Liver (tissue), 9 donors: ENCODE data around the gene WDR5. TPM values are rescaled to one million over a fixed set of nuclear protein-coding genes. Genes with fewer than 3 reads are reported as not detected.

Experiments used
- DNase-seq: peaks from one replicate; pipeline ENCODE4 v3.0.0-alpha.2; 2017; ENCODE audit warnings: low spot score
- H3K27ac ChIP-seq, 2 donors: one replicate each; pipeline ENCODE4 v1.7.0; 2013; ENCODE audit warnings: inconsistent platforms in 2 of 2, low read length in 2 of 2, control low read depth in 1 of 2, low read depth in 1 of 2, mild to moderate bottlenecking in 1 of 2
- H3K27me3 ChIP-seq, 4 donors: one replicate each; pipeline versions ENCODE4 v1.6.1 to v1.7.0; 2013; ENCODE audit warnings: low read length in 3 of 4, inconsistent platforms in 1 of 4, mild to moderate bottlenecking in 1 of 4, moderate library complexity in 1 of 4; ENCODE audit not compliant: control insufficient read depth in 4 of 4, insufficient read depth in 4 of 4
- H3K36me3 ChIP-seq, 4 donors: one replicate each; pipeline versions ENCODE4 v1.6.1 to v1.7.0; 2013; ENCODE audit warnings: low read length in 3 of 4, mild to moderate bottlenecking in 3 of 4, low read depth in 1 of 4, moderate library complexity in 1 of 4; ENCODE audit not compliant: control insufficient read depth in 4 of 4, insufficient read depth in 3 of 4
- H3K4me1 ChIP-seq, 4 donors: one replicate each; pipeline versions ENCODE4 v1.6.1 to v1.7.0; 2013; ENCODE audit warnings: low read length in 3 of 4, mild to moderate bottlenecking in 3 of 4, moderate library complexity in 1 of 4; ENCODE audit not compliant: control insufficient read depth in 4 of 4, insufficient read depth in 4 of 4
- H3K4me3 ChIP-seq, 3 donors: one replicate each; pipeline versions ENCODE4 v1.6.1 to v1.7.0; 2013; ENCODE audit warnings: low read length in 3 of 3, control low read depth in 1 of 3, low read depth in 1 of 3, mild to moderate bottlenecking in 1 of 3
- H3K9ac ChIP-seq, 2 donors: one replicate each; pipeline ENCODE4 v1.7.0; 2013; ENCODE audit warnings: low read length in 2 of 2, mild to moderate bottlenecking in 2 of 2, moderate library complexity in 2 of 2, control low read depth in 1 of 2, low read depth in 1 of 2
- H3K9me3 ChIP-seq, 4 donors: one replicate each; pipeline versions ENCODE4 v1.6.1 to v1.7.0; 2013; ENCODE audit warnings: low read length in 3 of 4; ENCODE audit not compliant: control insufficient read depth in 4 of 4
- FOXA1 ChIP-seq: IDR thresholded peaks from 2 replicates; pipeline ENCODE4 v1.6.1; 2016; ENCODE audit warnings: antibody characterized with exemption
- FOXA2 ChIP-seq: IDR thresholded peaks from 2 replicates; pipeline ENCODE4 v1.6.1; 2016; ENCODE audit warnings: antibody characterized with exemption
- GABPA ChIP-seq, 2 donors: IDR thresholded peaks in 1 of 2; conservative IDR thresholded peaks in 1 of 2; 2 replicates each; pipeline ENCODE4 v1.6.1; 2016; ENCODE audit warnings: antibody characterized with exemption in 2 of 2, mild to moderate bottlenecking in 1 of 2, moderate library complexity in 1 of 2
- HNF4G ChIP-seq: IDR thresholded peaks from 2 replicates; pipeline ENCODE4 v1.6.1; 2016; ENCODE audit warnings: antibody characterized with exemption
- NR2F2 ChIP-seq: IDR thresholded peaks from 2 replicates; pipeline ENCODE4 v1.6.1; 2016; ENCODE audit warnings: antibody characterized with exemption
- RAD21 ChIP-seq, 2 donors: IDR thresholded peaks; 2 replicates each; pipeline ENCODE4 v1.6.1; 2016; ENCODE audit warnings: antibody characterized with exemption in 2 of 2, mild to moderate bottlenecking in 2 of 2
- RXRA ChIP-seq, 2 donors: IDR thresholded peaks; 2 replicates each; pipeline ENCODE4 v1.6.1; 2017 to 2018; ENCODE audit warnings: antibody characterized with exemption in 2 of 2, mild to moderate bottlenecking in 1 of 2
- SP1 ChIP-seq: IDR thresholded peaks from 2 replicates; pipeline ENCODE4 v1.6.1; 2018; ENCODE audit warnings: antibody characterized with exemption, mild to moderate bottlenecking
- YY1 ChIP-seq: IDR thresholded peaks from 2 replicates; pipeline ENCODE4 v1.6.1; 2016; ENCODE audit warnings: antibody characterized with exemption, mild to moderate bottlenecking
- WGBS: extraction: QIAGEN DNeasy Blood & Tissue Kit; methylation state at CpG from one replicate; pipeline ENCODE4 v1.1.7; 2013; 5-methylcytosine and 5-hydroxymethylcytosine counted together
- polyA plus RNA-seq, 2 donors: library from polyadenylated mRNA; stranded (reverse) in 1 of 2; unstranded in 1 of 2; fragments of 200-250 nt in 1 of 2; fragments of >200 nt in 1 of 2; fragmentation: Nextera tagmentation in 1 of 2; extraction: Ambion mirVana in 1 of 2; gene quantifications; one replicate each; pipeline versions ENCODE4 v1.2.1 to v1.2.3, GENCODE V29; 2013 to 2015
- total RNA-seq, 2 donors: library from RNA; depleted of rRNA; stranded (reverse); fragments of >200 nt; gene quantifications; one replicate each; pipeline ENCODE4 v1.2.3, GENCODE V29; 2014
- TF ChIP-seq, protein P1 (sequence below): IDR thresholded peaks from 2 replicates; pipeline ENCODE4 v1.6.1; 2016; ENCODE audit warnings: antibody characterized with exemption, mild to moderate bottlenecking
- TF ChIP-seq, protein P2 (sequence below): fragments of 150-350 bp; IDR thresholded peaks from 2 replicates; pipeline ENCODE4 v1.5.1; 2017; ENCODE audit warnings: improper control_type of control experiment, low read depth, low read length; ENCODE audit not compliant: missing input control
- TF ChIP-seq, protein P3 (sequence below): IDR thresholded peaks from 2 replicates; pipeline ENCODE4 v1.6.1; 2016; ENCODE audit warnings: antibody characterized with exemption
- TF ChIP-seq, protein P4 (sequence below): IDR thresholded peaks from 2 replicates; pipeline ENCODE4 v1.6.1; 2016; ENCODE audit warnings: antibody characterized with exemption
- TF ChIP-seq, protein P5 (sequence below): IDR thresholded peaks from 2 replicates; pipeline ENCODE4 v1.6.1; 2016; ENCODE audit warnings: antibody characterized with exemption
- donor health status: healthy.
- donor health status: healthy.
- donor health status: healthy.
- donor health status: healthy.
- donor health status: healthy.

Gene WDR5
- total and polyA plus RNA-seq, 4 donors = 11.1 to 21.6 (median 14.6) TPM

DNA sequence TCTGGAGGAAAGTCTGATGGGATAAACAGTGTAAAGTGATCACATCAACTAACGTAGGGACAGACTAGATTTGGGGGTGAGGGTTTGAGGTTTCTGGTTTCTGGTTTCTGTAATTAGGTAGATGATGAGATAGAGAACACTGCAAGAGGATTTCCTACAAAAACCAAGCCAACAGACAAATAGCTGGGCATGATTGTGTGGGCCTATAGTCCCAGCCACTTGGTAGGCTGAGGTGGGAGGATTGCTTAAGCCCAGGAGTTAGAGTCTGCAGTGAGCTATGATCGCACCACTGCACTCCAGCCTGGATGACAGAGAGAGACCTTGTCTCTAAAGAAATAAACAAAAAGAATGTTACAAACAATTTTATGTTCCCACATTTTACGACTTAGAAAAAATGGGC is 62.9 kb downstream of the WDR5 start:
- H3K27ac ChIP-seq = no peak overlapping the region
- no peak for DNase-seq
- H3K36me3 ChIP-seq = no peaks in the 10 kb centered on the region
- no peak overlapping the region for H3K4me3 ChIP-seq
- no peaks in the 10 kb centered on the region for H3K9me3 ChIP-seq
- H3K27me3 ChIP-seq = no peaks in the 10 kb centered on the region
- WGBS = 89% methylated on average over 3 of the region's 3 CpGs
- TF ChIP-seq RXRA (IDR thresholded peaks at IDR 0.05) (no peak), HNF4G (no peak), YY1 (no peak), FOXA2 (no peak), SP1 (no peak), GABPA (IDR thresholded peaks at IDR 0.05 in 1 of 2, conservative IDR thresholded peaks at IDR 0.05 in 1 of 2) (no peak), RAD21 (IDR thresholded peaks at IDR 0.05) (no peak)
- TF ChIP-seq, protein P1, sequence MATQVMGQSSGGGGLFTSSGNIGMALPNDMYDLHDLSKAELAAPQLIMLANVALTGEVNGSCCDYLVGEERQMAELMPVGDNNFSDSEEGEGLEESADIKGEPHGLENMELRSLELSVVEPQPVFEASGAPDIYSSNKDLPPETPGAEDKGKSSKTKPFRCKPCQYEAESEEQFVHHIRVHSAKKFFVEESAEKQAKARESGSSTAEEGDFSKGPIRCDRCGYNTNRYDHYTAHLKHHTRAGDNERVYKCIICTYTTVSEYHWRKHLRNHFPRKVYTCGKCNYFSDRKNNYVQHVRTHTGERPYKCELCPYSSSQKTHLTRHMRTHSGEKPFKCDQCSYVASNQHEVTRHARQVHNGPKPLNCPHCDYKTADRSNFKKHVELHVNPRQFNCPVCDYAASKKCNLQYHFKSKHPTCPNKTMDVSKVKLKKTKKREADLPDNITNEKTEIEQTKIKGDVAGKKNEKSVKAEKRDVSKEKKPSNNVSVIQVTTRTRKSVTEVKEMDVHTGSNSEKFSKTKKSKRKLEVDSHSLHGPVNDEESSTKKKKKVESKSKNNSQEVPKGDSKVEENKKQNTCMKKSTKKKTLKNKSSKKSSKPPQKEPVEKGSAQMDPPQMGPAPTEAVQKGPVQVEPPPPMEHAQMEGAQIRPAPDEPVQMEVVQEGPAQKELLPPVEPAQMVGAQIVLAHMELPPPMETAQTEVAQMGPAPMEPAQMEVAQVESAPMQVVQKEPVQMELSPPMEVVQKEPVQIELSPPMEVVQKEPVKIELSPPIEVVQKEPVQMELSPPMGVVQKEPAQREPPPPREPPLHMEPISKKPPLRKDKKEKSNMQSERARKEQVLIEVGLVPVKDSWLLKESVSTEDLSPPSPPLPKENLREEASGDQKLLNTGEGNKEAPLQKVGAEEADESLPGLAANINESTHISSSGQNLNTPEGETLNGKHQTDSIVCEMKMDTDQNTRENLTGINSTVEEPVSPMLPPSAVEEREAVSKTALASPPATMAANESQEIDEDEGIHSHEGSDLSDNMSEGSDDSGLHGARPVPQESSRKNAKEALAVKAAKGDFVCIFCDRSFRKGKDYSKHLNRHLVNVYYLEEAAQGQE = no peak
- TF ChIP-seq, protein P2, sequence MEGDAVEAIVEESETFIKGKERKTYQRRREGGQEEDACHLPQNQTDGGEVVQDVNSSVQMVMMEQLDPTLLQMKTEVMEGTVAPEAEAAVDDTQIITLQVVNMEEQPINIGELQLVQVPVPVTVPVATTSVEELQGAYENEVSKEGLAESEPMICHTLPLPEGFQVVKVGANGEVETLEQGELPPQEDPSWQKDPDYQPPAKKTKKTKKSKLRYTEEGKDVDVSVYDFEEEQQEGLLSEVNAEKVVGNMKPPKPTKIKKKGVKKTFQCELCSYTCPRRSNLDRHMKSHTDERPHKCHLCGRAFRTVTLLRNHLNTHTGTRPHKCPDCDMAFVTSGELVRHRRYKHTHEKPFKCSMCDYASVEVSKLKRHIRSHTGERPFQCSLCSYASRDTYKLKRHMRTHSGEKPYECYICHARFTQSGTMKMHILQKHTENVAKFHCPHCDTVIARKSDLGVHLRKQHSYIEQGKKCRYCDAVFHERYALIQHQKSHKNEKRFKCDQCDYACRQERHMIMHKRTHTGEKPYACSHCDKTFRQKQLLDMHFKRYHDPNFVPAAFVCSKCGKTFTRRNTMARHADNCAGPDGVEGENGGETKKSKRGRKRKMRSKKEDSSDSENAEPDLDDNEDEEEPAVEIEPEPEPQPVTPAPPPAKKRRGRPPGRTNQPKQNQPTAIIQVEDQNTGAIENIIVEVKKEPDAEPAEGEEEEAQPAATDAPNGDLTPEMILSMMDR = no peak
- TF ChIP-seq, protein P3, sequence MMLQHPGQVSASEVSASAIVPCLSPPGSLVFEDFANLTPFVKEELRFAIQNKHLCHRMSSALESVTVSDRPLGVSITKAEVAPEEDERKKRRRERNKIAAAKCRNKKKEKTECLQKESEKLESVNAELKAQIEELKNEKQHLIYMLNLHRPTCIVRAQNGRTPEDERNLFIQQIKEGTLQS = no peak
- TF ChIP-seq, protein P4, sequence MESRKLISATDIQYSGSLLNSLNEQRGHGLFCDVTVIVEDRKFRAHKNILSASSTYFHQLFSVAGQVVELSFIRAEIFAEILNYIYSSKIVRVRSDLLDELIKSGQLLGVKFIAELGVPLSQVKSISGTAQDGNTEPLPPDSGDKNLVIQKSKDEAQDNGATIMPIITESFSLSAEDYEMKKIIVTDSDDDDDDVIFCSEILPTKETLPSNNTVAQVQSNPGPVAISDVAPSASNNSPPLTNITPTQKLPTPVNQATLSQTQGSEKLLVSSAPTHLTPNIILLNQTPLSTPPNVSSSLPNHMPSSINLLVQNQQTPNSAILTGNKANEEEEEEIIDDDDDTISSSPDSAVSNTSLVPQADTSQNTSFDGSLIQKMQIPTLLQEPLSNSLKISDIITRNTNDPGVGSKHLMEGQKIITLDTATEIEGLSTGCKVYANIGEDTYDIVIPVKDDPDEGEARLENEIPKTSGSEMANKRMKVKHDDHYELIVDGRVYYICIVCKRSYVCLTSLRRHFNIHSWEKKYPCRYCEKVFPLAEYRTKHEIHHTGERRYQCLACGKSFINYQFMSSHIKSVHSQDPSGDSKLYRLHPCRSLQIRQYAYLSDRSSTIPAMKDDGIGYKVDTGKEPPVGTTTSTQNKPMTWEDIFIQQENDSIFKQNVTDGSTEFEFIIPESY = no peak
- no peak overlapping the region for H3K9ac ChIP-seq
- peaks cover 0 to 2% (median 1%) of the 10 kb centered on the region in 4 donors for H3K4me1 ChIP-seq

DNA sequence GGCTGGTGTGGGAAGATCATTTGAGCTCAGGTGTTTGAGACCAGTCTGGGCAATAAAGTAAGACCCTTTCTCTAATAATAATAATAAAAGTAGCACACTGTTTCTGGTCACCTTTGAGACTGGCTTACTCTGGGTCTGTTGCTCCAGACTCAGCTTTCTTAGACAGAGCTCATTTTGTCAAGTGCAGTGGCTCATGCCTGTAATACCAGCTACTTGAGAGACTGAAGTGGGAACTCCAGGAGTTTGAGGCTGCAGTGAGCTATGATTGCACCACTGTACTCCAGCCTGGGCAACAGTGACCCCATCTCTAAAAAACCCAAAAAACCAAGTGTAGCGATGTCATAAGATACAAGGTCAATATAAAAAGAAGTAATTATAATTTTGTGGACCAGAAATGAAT is 64.8 kb downstream of the WDR5 start:
- Histone ChIP-seq H3K4me3 (no peak overlapping the region), H3K27ac (no peak overlapping the region), H3K4me1 (peaks cover 0 to 17% (median 2%) of the 10 kb centered on the region in 4 donors), H3K9me3 (no peaks in the 10 kb centered on the region), H3K9ac (no peak overlapping the region), H3K27me3 (no peaks in the 10 kb centered on the region), H3K36me3 (no peaks in the 10 kb centered on the region)
- DNase-seq = no peak
- TF ChIP-seq RXRA (IDR thresholded peaks at IDR 0.05) = no peak
- TF ChIP-seq, protein P5, sequence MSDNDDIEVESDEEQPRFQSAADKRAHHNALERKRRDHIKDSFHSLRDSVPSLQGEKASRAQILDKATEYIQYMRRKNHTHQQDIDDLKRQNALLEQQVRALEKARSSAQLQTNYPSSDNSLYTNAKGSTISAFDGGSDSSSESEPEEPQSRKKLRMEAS = no peak
- no peak for TF ChIP-seq FOXA1
- TF ChIP-seq, protein P2 = no peak
- TF ChIP-seq NR2F2 = no peak
- no peak for TF ChIP-seq YY1
- TF ChIP-seq FOXA2 = no peak
- no peak for TF ChIP-seq RAD21 (IDR thresholded peaks at IDR 0.05)
- TF ChIP-seq SP1 = no peak
- TF ChIP-seq, protein P1 = no peak
- TF ChIP-seq, protein P3 = no peak
- WGBS = 38% methylated on average over 1 of the region's 1 CpG
